ENCODE measurements around the gene ARHGEF39. TPM values are rescaled to one million over a fixed set of nuclear protein-coding genes. Genes with fewer than 3 reads are reported as not detected.

The ARHGEF39 gene
- total and polyA plus RNA-seq, 9 of the 15 experiments (the other 6 are each of a cell fraction or from before 2014, with no cell fraction given): 2.8 to 21.7 (median 12.9) TPM

DNA sequence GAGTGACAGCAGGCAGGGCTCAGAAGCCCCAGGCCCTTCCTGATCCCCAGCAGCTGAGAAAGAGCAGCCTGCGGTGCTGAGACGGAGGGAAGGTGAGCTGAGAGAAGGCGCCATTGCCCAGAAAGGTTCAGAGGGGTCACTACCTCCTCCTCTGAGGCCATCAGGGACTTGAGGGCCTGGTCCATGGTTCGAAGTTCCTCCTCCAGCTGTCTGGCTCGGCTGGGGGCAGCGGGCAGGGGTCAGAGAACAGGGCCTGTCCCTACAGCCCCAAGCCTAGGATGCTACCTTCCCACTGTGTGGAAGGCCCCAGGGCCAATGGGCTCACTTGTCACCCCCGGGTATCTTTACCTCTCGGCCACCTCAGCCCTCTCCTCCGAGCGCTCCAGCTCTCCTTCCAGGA is 19.9 kb upstream of the ARHGEF39 start (continued):
- TF ChIP-seq ZNF354B (CRISPR knock-in tag; IDR thresholded peaks at IDR 0.05) (no peak), HSF4 (CRISPR knock-in tag; IDR thresholded peaks at IDR 0.05; ENCODE audit: borderline replicate concordance) (no peak), FOXM1 (IDR thresholded peaks at IDR 0.05; ENCODE audit: low read depth) (no peak), FOXM1 (CRISPR knock-in tag; IDR thresholded peaks at IDR 0.05; ENCODE audit: low read depth) (no peak), NR1H2 (CRISPR knock-in tag; IDR thresholded peaks at IDR 0.05) (no peak)

GRCh38 chr9:35683323-35683722 is 18.3 kb upstream of the ARHGEF39 start:
- no peak for TF ChIP-seq ETV5 (CRISPR knock-in tag; IDR thresholded peaks at IDR 0.05; ENCODE audit: low read depth)
- TF ChIP-seq ZSCAN32 (CRISPR knock-in tag; IDR thresholded peaks at IDR 0.05): no peak
- TF ChIP-seq ZNF431 (CRISPR knock-in tag; IDR thresholded peaks at IDR 0.05): no peak
- no peak for TF ChIP-seq RB1 (IDR thresholded peaks at IDR 0.05; ENCODE audit: low read depth)
- no peak for TF ChIP-seq CXXC5 (CRISPR knock-in tag; IDR thresholded peaks at IDR 0.05)
- no peak for TF ChIP-seq ZNF75A (CRISPR knock-in tag; IDR thresholded peaks at IDR 0.05)
- TF ChIP-seq, protein P1, sequence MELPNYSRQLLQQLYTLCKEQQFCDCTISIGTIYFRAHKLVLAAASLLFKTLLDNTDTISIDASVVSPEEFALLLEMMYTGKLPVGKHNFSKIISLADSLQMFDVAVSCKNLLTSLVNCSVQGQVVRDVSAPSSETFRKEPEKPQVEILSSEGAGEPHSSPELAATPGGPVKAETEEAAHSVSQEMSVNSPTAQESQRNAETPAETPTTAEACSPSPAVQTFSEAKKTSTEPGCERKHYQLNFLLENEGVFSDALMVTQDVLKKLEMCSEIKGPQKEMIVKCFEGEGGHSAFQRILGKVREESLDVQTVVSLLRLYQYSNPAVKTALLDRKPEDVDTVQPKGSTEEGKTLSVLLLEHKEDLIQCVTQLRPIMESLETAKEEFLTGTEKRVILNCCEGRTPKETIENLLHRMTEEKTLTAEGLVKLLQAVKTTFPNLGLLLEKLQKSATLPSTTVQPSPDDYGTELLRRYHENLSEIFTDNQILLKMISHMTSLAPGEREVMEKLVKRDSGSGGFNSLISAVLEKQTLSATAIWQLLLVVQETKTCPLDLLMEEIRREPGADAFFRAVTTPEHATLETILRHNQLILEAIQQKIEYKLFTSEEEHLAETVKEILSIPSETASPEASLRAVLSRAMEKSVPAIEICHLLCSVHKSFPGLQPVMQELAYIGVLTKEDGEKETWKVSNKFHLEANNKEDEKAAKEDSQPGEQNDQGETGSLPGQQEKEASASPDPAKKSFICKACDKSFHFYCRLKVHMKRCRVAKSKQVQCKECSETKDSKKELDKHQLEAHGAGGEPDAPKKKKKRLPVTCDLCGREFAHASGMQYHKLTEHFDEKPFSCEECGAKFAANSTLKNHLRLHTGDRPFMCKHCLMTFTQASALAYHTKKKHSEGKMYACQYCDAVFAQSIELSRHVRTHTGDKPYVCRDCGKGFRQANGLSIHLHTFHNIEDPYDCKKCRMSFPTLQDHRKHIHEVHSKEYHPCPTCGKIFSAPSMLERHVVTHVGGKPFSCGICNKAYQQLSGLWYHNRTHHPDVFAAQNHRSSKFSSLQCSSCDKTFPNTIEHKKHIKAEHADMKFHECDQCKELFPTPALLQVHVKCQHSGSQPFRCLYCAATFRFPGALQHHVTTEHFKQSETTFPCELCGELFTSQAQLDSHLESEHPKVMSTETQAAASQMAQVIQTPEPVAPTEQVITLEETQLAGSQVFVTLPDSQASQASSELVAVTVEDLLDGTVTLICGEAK (IDR thresholded peaks at IDR 0.05): no peak
- TF ChIP-seq, protein P1 (CRISPR knock-in tag; IDR thresholded peaks at IDR 0.05): no peak
- no peak for TF ChIP-seq RFX7 (CRISPR knock-in tag; IDR thresholded peaks at IDR 0.05)
- no peak for TF ChIP-seq SP2 (IDR thresholded peaks at IDR 0.05; ENCODE audit: extremely low read depth, low read depth, low read length, poor library complexity, severe bottlenecking)
- DNase-seq (ENCODE audit: extremely low read depth in 1 of 4, low spot score in 3 of 4) (no peak), ATAC-seq (no peak), FAIRE-seq (no peak)
- 38% methylated on average over 2 of the region's 2 CpGs for WGBS (ENCODE audit: insufficient coverage, low coverage, missing lambda C conversion rate)
- intact Hi-C loops (cut with micrococcal nuclease) (no loop called here), in situ Hi-C loops (cut with MboI) (no loop called here)
- Histone ChIP-seq H3K4me1 (replicated peaks in 1 of 2; ENCODE audit: control insufficient read depth in 2 of 2, insufficient read depth in 2 of 2, low read length in 2 of 2) (peaks cover 0 to 8% of the 10 kb centered on the region in 2 experiments; a peak in 3 of 5 replicates), H3K79me2 (ENCODE audit: control insufficient read depth, insufficient read depth, low read length) (no peaks in the 10 kb centered on the region), H3K4me3 (no peak overlapping the region), H3K9ac (ENCODE audit: insufficient read depth in 1 of 2, low read depth in 2 of 2, low read length in 2 of 2) (no peak overlapping the region), H3K36me3 (ENCODE audit: control insufficient read depth, insufficient read depth, low read length) (peaks cover 7% of the 10 kb centered on the region; the same call in 2 of the 3 replicates), H3K9me3 (replicated peaks; ENCODE audit: control insufficient read depth, insufficient read depth, low read depth, low read length) (no peaks in the 10 kb centered on the region), H4K20me1 (replicated peaks; ENCODE audit: control insufficient read depth, insufficient read depth, low read length) (no peaks in the 10 kb centered on the region), H2AFZ (ENCODE audit: low read depth, low read length) (no peak overlapping the region), H3K4me2 (ENCODE audit: insufficient read depth, low read length) (no peak overlapping the region), H3K27me3 (ENCODE audit: control insufficient read depth in 2 of 2, insufficient read depth in 2 of 2, low read length in 2 of 2) (no peaks in the 10 kb centered on the region), H3K27ac (ENCODE audit: extremely low read depth, low read depth, low read length) (no peak overlapping the region), H3K9me1 (ENCODE audit: control insufficient read depth, insufficient read depth, low read length) (no peaks in the 10 kb centered on the region)
- no TSS peak for BruUV-seq (replicated peaks)
- ChIA-PET POLR2A (interaction anchor here (1.6 kb wide), 1 partner anchor 19 kb away, joined by 4 read pairs; no protein-coding TSS in a partner anchor), CTCF (ENCODE audit: low intra/inter-chr PET ratio) (no interaction called here)
